Measurements from ENCODE around the gene LRCOL1. TPM values are rescaled to one million over a fixed set of nuclear protein-coding genes. Genes with fewer than 3 reads are reported as not detected.

The LRCOL1 gene
- total RNA-seq, 8 experiments from 2014 or later: 0.16 to 1.0 (median 0.45) TPM; not detected in 4

DNA sequence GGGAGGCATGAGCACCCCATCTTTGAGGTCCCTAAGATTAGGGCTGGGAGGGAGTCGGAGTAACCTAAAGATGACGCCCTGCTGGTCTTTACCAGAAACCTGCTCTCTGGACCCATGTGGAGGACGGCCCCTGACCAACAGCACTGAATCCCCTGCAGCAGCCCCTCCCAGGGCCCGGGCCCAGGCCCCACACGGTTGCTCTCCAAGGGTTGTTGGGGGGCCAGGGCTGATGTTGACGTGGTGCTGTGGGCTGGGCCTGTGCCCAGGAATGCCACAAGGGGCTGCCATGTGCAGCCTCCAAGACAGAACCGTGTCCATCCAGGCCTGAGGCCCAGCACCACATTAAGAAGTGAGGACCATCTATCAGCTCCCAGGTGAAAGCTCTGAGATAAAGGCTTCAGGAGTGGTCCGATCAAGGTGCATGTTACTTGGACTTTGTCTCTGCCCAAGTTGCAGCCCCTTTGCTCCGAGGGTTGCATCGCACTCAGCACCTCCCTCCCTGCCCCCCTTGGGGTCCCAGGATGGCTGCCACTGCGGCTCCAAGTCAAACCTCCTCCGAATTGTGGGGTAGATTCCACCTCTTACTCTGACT lies 29.6 kb downstream of the LRCOL1 start:
- Histone ChIP-seq H3K4me3 (no peak overlapping the region), H3K27ac (no peak overlapping the region), H3K4me1 (replicated peaks in 1 of 2) (peaks cover 0 to 13% of the 10 kb centered on the region in 2 donors)
- in situ Hi-C loops (cut with MboI; ENCODE audit: low pct_unique_long_range_greater_than_20kb in 2 of 9, low sequenced_read_pairs in 9 of 9, unreplicated experiment in 9 of 9): no loop called here
- ATAC-seq (replicated peaks in 6 of 8): no peak
- 80 to 100% (median 93%) methylated on average over 1 to 5 of the region's 12 CpGs; no CpG with 5 or more reads in 5 of the 10 experiments for WGBS, 10 experiments

DNA sequence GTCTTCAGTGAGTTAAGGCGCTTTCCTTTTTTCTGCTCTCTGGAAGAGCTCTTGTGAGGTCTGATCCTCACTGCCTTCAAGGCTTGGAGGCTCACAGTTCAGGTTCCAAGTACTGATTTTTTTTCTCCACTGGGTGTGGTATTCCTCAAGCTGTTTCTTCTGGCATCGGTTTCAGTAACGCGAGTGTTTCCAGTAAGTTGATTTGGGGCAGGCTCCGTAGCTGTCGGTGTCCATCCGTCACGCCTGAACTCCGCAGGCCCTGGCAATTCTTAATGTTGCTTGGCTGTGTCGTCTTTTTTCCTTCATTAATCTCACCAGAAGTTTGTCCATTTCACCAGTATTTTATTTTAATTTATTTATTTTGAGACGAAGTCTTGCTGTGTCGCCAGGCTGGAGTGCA lies 30.6 kb downstream of the LRCOL1 start:
- H3K4me1 ChIP-seq (replicated peaks in 1 of 2): peaks cover 0 to 13% of the 10 kb centered on the region in 2 donors
- no peak for ATAC-seq (replicated peaks in 6 of 8)
- in situ Hi-C loops (cut with MboI; ENCODE audit: low pct_unique_long_range_greater_than_20kb in 2 of 9, low sequenced_read_pairs in 9 of 9, unreplicated experiment in 9 of 9): no loop called here
- 70 to 100% (median 86%) methylated on average over 1 to 12 of the region's 12 CpGs; no CpG with 5 or more reads in 1 of the 10 experiments for WGBS, 10 experiments
- no peak overlapping the region for H3K4me3 ChIP-seq
- H3K27ac ChIP-seq: no peak overlapping the region

DNA sequence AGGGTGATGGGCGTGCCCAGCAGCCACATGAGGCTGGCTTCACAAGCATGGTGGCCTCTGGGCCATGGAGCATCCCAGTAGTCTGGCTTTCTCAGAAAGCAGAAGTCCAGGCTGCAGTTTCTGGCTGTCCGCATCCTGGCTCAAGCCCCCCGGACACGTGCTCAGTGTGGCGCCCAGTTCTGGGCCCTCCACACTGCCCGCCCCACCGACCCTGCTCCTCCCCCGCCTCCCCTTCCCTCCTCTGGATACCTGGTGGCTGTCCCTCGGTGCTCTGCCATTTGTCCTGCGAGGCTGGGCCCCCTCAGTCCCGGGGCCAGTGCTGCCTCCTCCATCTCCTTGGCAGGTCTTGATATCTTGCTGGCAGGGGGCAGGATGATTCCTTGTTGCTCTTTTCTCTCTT lies 31.6 kb downstream of the LRCOL1 start:
- no peak overlapping the region for H3K4me3 ChIP-seq
- in situ Hi-C loops (cut with MboI; ENCODE audit: low pct_unique_long_range_greater_than_20kb in 2 of 9, low sequenced_read_pairs in 9 of 9, unreplicated experiment in 9 of 9): no loop called here
- H3K4me1 ChIP-seq (replicated peaks in 1 of 2): peaks cover 0 to 13% of the 10 kb centered on the region in 2 donors
- ATAC-seq (replicated peaks in 6 of 8): no peak
- no peak overlapping the region for H3K27ac ChIP-seq
- WGBS, 10 experiments: 67% methylated on average over 3 of the region's 11 CpGs; no CpG with 5 or more reads in 9 of the 10 experiments

GRCh38 chr12:132578118-132578517 lies 32.3 kb downstream of the LRCOL1 start:
- H3K4me1 ChIP-seq (replicated peaks in 1 of 2): peaks cover 0 to 13% of the 10 kb centered on the region in 2 donors
- ATAC-seq (replicated peaks in 6 of 8): no peak
- WGBS, 10 experiments: 100% methylated on average over 1 of the region's 11 CpGs; no CpG with 5 or more reads in 9 of the 10 experiments
- H3K4me3 ChIP-seq: no peak overlapping the region
- H3K27ac ChIP-seq: no peak overlapping the region
- in situ Hi-C loops (cut with MboI; ENCODE audit: low pct_unique_long_range_greater_than_20kb in 2 of 9, low sequenced_read_pairs in 9 of 9, unreplicated experiment in 9 of 9): no loop called here

GRCh38 chr12:132577191-132577920 lies 33.0 kb downstream of the LRCOL1 start:
- Histone ChIP-seq H3K27ac (no peak overlapping the region), H3K4me3 (no peak overlapping the region), H3K4me1 (replicated peaks in 1 of 2) (peaks cover 0 to 7% of the 10 kb centered on the region in 2 donors)
- no peak for ATAC-seq (replicated peaks in 6 of 8)
- WGBS, 10 experiments: 90 to 100% (median 93%) methylated on average over 2 to 5 of the region's 22 CpGs; no CpG with 5 or more reads in 7 of the 10 experiments
- in situ Hi-C loops (cut with MboI; ENCODE audit: low pct_unique_long_range_greater_than_20kb in 2 of 9, low sequenced_read_pairs in 9 of 9, unreplicated experiment in 9 of 9): no loop called here

GRCh38 chr12:132576701-132577100 lies 33.7 kb downstream of the LRCOL1 start:
- H3K4me3 ChIP-seq: no peak overlapping the region
- H3K4me1 ChIP-seq (replicated peaks in 1 of 2): peaks cover 0 to 4% of the 10 kb centered on the region in 2 donors
- in situ Hi-C loops (cut with MboI; ENCODE audit: low pct_unique_long_range_greater_than_20kb in 2 of 9, low sequenced_read_pairs in 9 of 9, unreplicated experiment in 9 of 9): no loop called here
- no peak for ATAC-seq (replicated peaks in 6 of 8)
- H3K27ac ChIP-seq: no peak overlapping the region
- 70 to 100% (median 95%) methylated on average over 1 to 3 of the region's 12 CpGs; no CpG with 5 or more reads in 7 of the 10 experiments for WGBS, 10 experiments

GRCh38 chr12:132575661-132576060 lies 34.7 kb downstream of the LRCOL1 start:
- Histone ChIP-seq H3K27ac (no peak overlapping the region), H3K4me1 (replicated peaks in 1 of 2) (no peaks in the 10 kb centered on the region), H3K4me3 (no peak overlapping the region)
- peak in 1 of 8 experiments; percentile 10 for ATAC-seq (replicated peaks in 6 of 8)
- 87 to 100% (median 100%) methylated on average over 3 to 4 of the region's 11 CpGs; no CpG with 5 or more reads in 7 of the 10 experiments for WGBS, 10 experiments
- in situ Hi-C loops (cut with MboI; ENCODE audit: low pct_unique_long_range_greater_than_20kb in 2 of 9, low sequenced_read_pairs in 9 of 9, unreplicated experiment in 9 of 9): no loop called here

GRCh38 chr12:132574271-132574996 lies 35.9 kb downstream of the LRCOL1 start:
- ATAC-seq (replicated peaks in 6 of 8): no peak
- Histone ChIP-seq H3K27ac (no peak overlapping the region), H3K4me1 (replicated peaks in 1 of 2) (no peaks in the 10 kb centered on the region), H3K4me3 (no peak overlapping the region)
- in situ Hi-C loops (cut with MboI; ENCODE audit: low pct_unique_long_range_greater_than_20kb in 2 of 9, low sequenced_read_pairs in 9 of 9, unreplicated experiment in 9 of 9): loop anchor here in 3 of 9 experiments (25.0 kb wide), 1 partner anchor 162 kb away; no protein-coding TSS in a partner anchor
- 93 to 98% methylated on average over 3 to 8 of the region's 39 CpGs; no CpG with 5 or more reads in 8 of the 10 experiments for WGBS, 10 experiments

DNA sequence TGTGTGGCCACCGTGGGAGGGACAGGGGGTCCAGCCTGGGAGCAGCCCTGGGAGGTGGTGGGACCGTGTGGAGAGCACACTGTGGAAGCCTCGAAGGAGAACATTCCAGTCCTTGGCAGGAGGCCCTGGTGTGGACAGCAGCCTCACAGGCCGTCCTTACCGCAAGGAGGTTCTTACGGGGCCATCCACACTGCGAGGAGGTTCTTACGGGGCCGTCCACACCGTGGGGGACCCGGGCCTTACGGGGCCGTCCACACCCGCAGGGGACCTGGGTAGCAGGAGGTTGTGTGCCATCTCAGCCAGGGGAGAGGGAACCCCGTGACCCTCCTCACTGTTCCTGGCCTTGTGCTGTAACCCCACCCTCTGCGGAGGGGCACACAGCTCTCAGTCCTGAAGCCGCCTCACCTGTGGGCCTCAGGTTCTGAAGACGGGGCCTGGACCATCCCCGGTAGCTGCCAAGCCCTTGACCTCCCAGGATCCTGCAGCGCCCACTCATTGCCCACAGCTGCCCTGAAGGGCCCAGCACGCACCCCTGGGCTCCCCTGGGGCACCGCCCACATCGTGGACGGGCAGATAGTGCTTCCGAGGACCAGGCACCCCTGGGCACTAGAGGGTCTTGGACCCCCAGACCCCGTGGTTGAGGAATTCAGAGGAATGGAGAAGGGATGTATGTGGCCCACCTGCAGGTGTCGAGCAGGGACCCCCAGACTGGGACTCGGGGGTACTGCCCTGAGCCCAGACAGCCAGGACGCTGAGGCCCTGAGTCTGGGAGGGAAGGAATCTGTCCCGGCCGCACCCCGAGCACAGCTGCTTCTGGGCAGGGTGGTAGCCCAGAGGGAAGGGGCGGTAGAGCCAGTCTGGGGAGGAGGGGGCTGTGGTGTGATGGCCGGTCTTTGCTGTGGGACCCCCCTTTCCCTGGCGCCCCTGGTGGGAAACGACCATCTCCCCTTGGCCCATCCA lies 37.3 kb downstream of the LRCOL1 start:
- peak in 1 of 8 experiments; percentile 30 for ATAC-seq (replicated peaks in 6 of 8)
- in situ Hi-C loops (cut with MboI; ENCODE audit: low pct_unique_long_range_greater_than_20kb in 2 of 9, low sequenced_read_pairs in 9 of 9, unreplicated experiment in 9 of 9): loop anchor here in 3 of 9 experiments (25.0 kb wide), 1 partner anchor 161 kb away; no protein-coding TSS in a partner anchor
- Histone ChIP-seq H3K27ac (no peak overlapping the region), H3K4me1 (replicated peaks in 1 of 2) (no peaks in the 10 kb centered on the region), H3K4me3 (no peak overlapping the region)
- WGBS, 10 experiments: 100% methylated on average over 1 to 8 of the region's 36 CpGs; no CpG with 5 or more reads in 6 of the 10 experiments

DNA sequence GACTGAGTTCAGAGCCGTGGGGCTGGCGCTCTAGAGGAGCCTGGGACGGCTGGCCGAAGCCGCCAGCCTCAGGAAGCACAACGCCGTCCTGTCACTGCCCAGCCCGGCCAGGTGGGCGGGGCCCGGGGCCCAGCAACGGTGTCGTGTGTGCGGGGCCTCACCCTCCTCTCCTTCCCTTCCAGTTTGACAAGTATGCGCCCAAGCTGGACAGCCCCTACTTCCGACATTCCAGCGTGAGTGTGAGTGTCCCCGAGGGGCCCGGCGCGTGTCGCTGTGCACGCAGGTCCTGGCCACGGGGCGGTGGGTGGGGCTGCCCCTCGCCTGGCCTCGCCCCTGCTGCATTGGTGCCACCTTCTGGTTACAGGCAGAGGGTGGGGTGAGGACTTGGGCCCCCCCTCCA lies 38.3 kb downstream of the LRCOL1 start:
- H3K4me3 ChIP-seq: no peak overlapping the region
- peak in 5 of 8 experiments; percentile 9 to 42 (median 22) for ATAC-seq (replicated peaks in 6 of 8)
- H3K27ac ChIP-seq: no peak overlapping the region
- 80% methylated on average over 2 of the region's 26 CpGs; no CpG with 5 or more reads in 9 of the 10 experiments for WGBS, 10 experiments
- in situ Hi-C loops (cut with MboI; ENCODE audit: low pct_unique_long_range_greater_than_20kb in 2 of 9, low sequenced_read_pairs in 9 of 9, unreplicated experiment in 9 of 9): loop anchor here in 3 of 9 experiments (25.0 kb wide), 1 partner anchor 160 kb away; no protein-coding TSS in a partner anchor
- no peaks in the 10 kb centered on the region for H3K4me1 ChIP-seq (replicated peaks in 1 of 2)

GRCh38 chr12:132571598-132571997 lies 38.8 kb downstream of the LRCOL1 start:
- in situ Hi-C loops (cut with MboI; ENCODE audit: low pct_unique_long_range_greater_than_20kb in 2 of 9, low sequenced_read_pairs in 9 of 9, unreplicated experiment in 9 of 9): loop anchor here in 3 of 9 experiments (25.0 kb wide), 1 partner anchor 159 kb away; no protein-coding TSS in a partner anchor
- no peaks in the 10 kb centered on the region for H3K4me1 ChIP-seq (replicated peaks in 1 of 2)
- 93% methylated on average over 5 of the region's 20 CpGs; no CpG with 5 or more reads in 9 of the 10 experiments for WGBS, 10 experiments
- ATAC-seq (replicated peaks in 6 of 8): peak in 5 of 8 experiments; percentile 4 to 26 (median 10)
- no peak overlapping the region for H3K4me3 ChIP-seq
- no peak overlapping the region for H3K27ac ChIP-seq

- H3K4me1 ChIP-seq (replicated peaks in 1 of 2): no peaks in the 10 kb centered on the region
- no peak overlapping the region for H3K4me3 ChIP-seq
- 72 to 100% (median 100%) methylated on average over 2 to 9 of the region's 27 CpGs; no CpG with 5 or more reads in 7 of the 10 experiments for WGBS, 10 experiments
- no peak overlapping the region for H3K27ac ChIP-seq
- in situ Hi-C loops (cut with MboI; ENCODE audit: low pct_unique_long_range_greater_than_20kb in 2 of 9, low sequenced_read_pairs in 9 of 9, unreplicated experiment in 9 of 9): loop anchor here in 3 of 9 experiments (25.0 kb wide), 1 partner anchor 159 kb away; no protein-coding TSS in a partner anchor
- ATAC-seq (replicated peaks in 6 of 8): no peak
Measured at GRCh38 chr12:132571051-132571450, 39.3 kb downstream of the LRCOL1 start.
